NCI-H2029 treated with DMSO at 0.1 percent for 48 hours (cell line): Measurements from ENCODE around the gene CWH43.
"Not testable (repeated sequence)": the region's sequence is repeated elsewhere in the genome, so short reads cannot be mapped to it uniquely, and the experiment has no call there.

Experiments
- DNase-seq: peaks from one replicate; lab custom pipeline; 2025; lab: John Stamatoyannopoulos, UW

The CWH43 gene

GRCh38 chr4:48976041-48976440, 10.0 kb upstream of the CWH43 start:
- no peak for DNase-seq

GRCh38 chr4:48979914-48980579, 6.0 kb upstream of the CWH43 start:
- DNase-seq: no peak

DNA sequence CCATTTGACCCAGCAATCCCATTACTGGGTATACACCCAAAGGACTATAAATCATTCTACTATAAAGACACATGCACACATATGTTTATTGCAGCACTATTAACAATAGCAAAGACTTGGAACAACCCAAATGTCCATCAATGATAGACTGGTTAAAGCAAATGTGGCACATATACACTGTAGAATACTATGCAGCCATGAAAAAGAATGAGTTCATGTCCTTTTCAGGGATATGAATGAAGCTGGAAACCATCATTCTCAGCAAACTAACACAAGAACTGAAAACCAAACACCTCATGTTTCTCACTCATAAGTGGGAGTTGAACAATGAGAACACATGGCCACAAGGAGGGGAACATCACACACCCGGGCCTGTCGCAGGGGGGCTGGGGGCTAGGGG, 2.1 kb upstream of the CWH43 start:
- DNase-seq: not testable (repeated sequence)

DNA sequence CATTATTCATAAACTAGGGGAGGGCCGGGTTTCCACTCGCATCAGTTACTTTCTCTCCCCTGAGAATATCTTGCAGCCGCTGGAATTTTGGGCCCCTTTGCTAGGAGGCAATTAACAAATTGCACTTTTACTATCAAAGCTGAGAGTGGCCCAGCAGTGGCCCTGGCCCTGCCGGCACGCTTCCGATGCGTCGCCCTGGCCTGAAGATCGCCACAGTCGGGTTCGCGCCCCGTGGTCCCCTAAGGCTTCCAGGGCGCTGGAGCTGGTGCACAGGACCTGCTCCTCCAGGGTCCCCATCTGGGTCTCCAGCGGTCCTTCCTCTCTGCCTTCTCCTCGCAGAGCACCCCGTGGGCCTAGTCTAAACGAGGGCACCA, 486 bp upstream of the CWH43 start:
- no peak for DNase-seq

- DNase-seq: no peak
Observed at GRCh38 chr4:48986654-48987164, 634 bp downstream of the CWH43 start.

- no peak for DNase-seq
Observed at GRCh38 chr4:48989461-48990203, 3.6 kb downstream of the CWH43 start.

DNA sequence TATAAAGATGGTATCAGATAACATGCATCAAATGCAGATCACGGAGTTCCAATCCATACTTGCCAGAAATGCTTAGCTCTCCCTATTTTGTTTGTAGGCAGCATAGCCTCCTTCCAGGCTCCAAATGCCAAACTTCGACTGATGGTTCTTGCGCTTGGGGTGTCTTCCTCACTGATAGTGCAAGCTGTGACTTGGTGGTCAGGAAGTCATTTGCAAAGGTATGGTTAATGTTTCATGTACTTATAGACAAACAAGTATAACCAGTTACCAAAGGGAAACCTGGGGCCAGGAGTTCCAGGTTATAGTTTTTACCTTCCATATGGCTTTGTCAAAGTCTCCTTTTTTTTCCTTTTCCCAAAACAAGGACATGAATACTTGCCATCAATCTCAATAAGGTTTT, 5.3 kb downstream of the CWH43 start:
- DNase-seq: no peak

DNA sequence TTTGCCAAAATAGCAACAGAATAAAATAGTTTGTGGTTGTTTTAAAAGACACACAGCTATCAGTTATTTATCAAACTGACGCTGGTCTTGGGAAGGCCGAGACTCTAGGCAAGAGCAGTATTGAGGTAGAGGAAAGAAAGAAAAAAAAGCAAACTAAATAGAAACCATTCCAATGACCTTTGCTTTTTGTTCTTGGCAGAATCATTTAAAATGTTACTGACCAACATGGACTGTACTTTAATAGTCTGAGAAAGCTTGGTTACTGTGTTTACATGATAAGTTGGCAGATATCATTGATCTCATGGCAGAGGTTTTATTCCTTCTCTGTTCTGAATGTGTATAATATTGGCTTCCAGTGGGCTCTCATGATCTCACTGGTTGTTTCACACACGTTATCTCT, 11.9 kb downstream of the CWH43 start:
- no peak for DNase-seq

GRCh38 chr4:48998440-48998839, 12.4 kb downstream of the CWH43 start:
- DNase-seq: no peak

- no peak for DNase-seq
Observed at GRCh38 chr4:49000806-49001205, 14.7 kb downstream of the CWH43 start.

DNA sequence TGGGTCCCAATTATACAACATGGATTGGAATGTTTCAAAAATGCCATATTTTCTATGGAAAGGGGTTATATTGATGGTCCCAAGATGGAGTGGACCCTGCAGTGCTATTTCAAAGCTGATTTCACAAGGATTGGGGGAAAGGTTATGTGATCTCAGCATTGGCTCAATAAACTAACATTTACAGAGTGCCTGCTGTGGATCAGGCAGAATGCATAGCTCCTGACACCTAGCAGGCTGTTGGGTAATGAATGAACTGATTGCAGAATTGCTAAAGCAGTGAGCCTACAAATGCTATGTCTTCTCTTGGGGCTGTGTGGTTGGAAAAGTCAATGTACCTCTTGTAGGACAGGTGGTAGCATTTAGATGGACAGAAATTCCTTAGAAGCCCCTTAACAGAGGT, 16.9 kb downstream of the CWH43 start:
- no peak for DNase-seq

DNA sequence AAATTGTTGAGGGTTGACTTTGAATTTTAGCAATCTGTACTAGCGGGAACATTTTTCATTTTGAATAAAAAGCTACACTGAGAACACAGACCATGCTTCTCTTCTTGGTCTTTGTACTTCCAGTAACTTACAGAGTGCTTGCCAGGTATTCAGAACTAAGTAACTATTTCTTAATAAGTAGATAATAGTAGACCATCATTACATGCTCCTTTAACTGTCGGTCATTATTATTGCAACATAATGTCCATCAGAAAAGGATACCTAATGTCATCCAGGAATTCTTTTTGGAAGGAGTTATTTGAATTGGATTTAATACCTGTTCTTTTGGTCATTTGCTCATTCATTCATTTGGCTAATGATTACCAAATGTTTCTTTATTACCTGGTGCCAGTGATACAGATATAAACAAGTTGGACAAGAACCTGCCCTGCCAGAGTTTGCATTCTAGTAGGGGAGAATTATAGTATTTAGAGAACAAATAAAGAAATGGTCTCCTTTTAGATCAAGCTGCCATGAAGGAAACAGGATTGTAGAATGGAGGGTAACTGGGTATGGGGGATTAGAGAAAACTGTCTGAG, 32.7 kb downstream of the CWH43 start:
- no peak for DNase-seq

DNA sequence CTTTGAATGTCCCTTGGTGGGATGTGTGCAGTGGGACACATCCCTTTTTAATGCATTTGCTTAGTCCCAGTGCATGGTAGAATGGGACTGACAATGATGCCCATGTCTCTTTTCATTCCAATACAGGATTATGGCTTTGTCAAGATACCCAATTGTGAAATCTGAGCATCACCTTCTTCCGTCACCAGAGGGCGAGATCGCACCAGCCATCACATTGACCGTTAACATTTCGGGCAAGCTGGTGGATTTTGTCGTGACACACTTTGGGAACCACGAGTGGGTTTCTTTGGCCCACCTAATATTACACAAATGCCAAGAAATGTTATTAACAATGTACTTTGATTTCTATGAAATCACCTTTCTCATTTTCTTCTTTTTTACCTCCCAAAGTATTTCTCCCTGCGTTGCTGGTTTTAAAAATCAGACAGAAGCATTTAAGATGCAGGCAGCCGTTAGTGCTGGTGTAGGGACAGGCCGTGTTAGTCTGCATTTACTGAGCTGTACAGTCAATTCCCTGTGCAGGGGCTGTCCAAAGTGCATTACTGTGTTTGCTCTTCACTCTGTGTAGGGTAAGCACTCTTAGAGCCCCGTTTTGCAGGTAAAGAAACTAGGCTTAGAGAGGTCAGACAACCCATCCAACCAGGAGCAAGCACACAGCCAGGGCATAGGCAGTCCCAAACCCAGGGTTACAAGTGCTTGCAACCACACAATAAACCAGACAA, 46.5 kb downstream of the CWH43 start:
- no peak for DNase-seq

- DNase-seq: no peak
Observed at GRCh38 chr4:49036528-49036927, 50.5 kb downstream of the CWH43 start.

- no peak for DNase-seq
Observed at GRCh38 chr4:49044270-49044669, 58.2 kb downstream of the CWH43 start.

GRCh38 chr4:49058306-49058705, 72.2 kb downstream of the CWH43 start:
- DNase-seq: no peak

DNA sequence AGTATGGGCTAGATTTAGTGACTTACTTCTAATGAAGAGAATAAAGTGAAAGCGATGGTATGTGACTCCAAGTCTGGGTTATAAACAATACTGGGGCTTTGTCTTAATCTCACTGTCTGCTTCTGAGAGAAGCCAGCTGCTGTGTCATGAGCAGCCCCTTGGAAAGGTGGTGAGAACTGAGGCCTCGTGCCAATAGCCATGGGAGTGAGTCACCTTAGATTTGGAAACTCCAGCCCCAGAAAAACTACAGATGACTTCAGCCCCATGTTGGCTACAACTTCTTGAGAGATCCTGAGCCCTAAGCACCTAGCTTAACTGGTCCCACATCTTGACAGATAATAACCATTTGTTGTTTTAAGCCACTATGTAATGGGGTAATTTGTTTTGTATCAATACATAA, 77.6 kb downstream of the CWH43 start:
- no peak for DNase-seq

- DNase-seq: not testable (repeated sequence)
Observed at GRCh38 chr4:49072196-49072595, 86.1 kb downstream of the CWH43 start.

GRCh38 chr4:49091883-49092282, 105.8 kb downstream of the CWH43 start:
- not testable (repeated sequence) for DNase-seq

DNA sequence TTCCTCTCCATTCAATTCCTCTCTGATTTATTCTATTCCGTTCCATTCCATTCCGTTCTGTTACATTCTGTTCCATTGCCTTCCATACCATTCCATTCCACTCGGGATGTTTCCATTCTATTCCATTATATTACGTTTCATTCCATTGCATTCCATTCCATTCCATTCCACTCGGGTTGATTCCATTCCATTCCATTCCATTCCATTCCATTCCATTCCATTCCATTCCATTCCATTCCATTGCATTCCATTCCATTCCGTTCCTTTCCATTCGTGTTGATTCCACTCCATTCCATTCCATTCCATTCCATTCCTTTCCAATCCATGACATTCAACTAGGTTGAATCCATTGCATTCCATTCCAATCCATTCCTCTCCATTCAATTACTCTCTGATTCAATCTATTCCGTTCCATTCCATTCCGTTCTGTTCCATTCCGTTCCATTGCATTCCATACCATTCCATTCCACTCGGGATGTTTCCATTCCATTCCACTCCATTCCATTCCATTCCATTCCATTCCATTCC, 106.6 kb downstream of the CWH43 start:
- DNase-seq: not testable (repeated sequence)

DNA sequence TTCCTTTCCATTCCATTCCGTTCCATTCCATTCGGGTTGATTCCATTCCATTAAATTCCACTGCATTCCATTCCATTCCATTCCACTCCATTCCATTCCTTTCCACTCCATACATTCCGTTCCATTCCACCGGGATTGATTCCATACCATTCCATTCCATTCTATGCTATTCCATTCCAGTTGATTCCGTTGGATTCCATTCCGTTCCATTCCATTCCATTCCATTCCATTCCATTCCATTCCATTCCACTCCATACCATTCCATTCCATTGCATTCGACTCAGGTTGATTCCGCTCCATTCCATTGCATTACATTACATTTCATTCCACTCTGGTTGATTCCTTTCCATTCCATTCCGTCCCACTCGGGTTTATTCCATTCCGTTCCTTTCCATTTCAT, 110.1 kb downstream of the CWH43 start:
- not testable (repeated sequence) for DNase-seq

DNA sequence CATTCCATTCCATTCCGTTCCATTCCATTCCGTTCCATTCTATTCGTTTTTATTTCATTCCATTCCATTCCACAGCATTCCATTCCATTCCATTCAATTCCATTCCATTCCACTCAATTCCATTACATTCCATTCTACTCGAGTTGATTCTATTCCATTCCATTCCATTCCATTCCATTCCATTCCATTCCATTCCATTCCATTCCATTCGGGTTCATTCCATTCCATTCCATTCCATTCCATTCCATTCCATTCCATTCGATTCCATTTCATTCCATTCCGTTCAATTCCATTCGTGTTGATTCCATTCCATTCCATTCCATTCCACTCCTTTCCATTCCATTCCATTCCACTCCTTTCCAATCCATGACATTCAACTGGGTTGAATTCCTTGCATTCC, 110.6 kb downstream of the CWH43 start:
- not testable (repeated sequence) for DNase-seq
